ENCODE measurements around the gene WASHC3.
"Not testable (repeated sequence)": the region's sequence is repeated elsewhere in the genome, so short reads cannot be mapped to it uniquely, and the experiment has no call there.

WASHC3 gene

GRCh38 chr12:102061560-102062418, at the start of gene WASHC3:
Gene WASHC3, minus strand, starts transcription at chr12:102061991. Its CDS starts 29 bp downstream, at chr12:102061962.
- Mint-ChIP-seq H3K4me3 (peak within 1 kb of the TSS; percentile 94), H3K36me3 (ENCODE audit: low read depth) (peaks cover 41% of the 10 kb centered on the region), H3K4me1 (ENCODE audit: low read depth) (peaks cover 39% of the 10 kb centered on the region), H3K27ac (peak within 1 kb of the TSS; percentile 98), H3K27me3 (peaks cover 4% of the 10 kb centered on the region), H3K9me3 (no peaks in the 10 kb centered on the region)
- DNase-seq: peak; percentile 95

GRCh38 chr12:102110782-102111181, 49.0 kb upstream of the WASHC3 start:
- no peak for DNase-seq
- Mint-ChIP-seq H3K4me3 (no peak overlapping the region), H3K36me3 (ENCODE audit: low read depth) (peaks cover 94% of the 10 kb centered on the region), H3K27me3 (no peaks in the 10 kb centered on the region), H3K9me3 (peaks cover 5% of the 10 kb centered on the region), H3K4me1 (ENCODE audit: low read depth) (peaks cover 2% of the 10 kb centered on the region), H3K27ac (no peak overlapping the region)

GRCh38 chr12:102107970-102108369, 46.2 kb upstream of the WASHC3 start:
- Mint-ChIP-seq H3K36me3 (ENCODE audit: low read depth) (peaks cover 96% of the 10 kb centered on the region), H3K4me3 (no peak overlapping the region), H3K9me3 (peaks cover 5% of the 10 kb centered on the region), H3K27me3 (no peaks in the 10 kb centered on the region), H3K4me1 (ENCODE audit: low read depth) (no peaks in the 10 kb centered on the region), H3K27ac (no peak overlapping the region)
- DNase-seq: no peak

GRCh38 chr12:102106905-102107304, 45.1 kb upstream of the WASHC3 start:
- H3K27me3 Mint-ChIP-seq: no peaks in the 10 kb centered on the region
- H3K9me3 Mint-ChIP-seq: peaks cover 5% of the 10 kb centered on the region
- H3K27ac Mint-ChIP-seq: no peak overlapping the region
- H3K4me3 Mint-ChIP-seq: no peak overlapping the region
- no peaks in the 10 kb centered on the region for H3K4me1 Mint-ChIP-seq (ENCODE audit: low read depth)
- DNase-seq: no peak
- peaks cover 94% of the 10 kb centered on the region for H3K36me3 Mint-ChIP-seq (ENCODE audit: low read depth)

- DNase-seq: no peak
- H3K36me3 Mint-ChIP-seq (ENCODE audit: low read depth): peaks cover 86% of the 10 kb centered on the region
- no peak overlapping the region for H3K4me3 Mint-ChIP-seq
- peaks cover 7% of the 10 kb centered on the region for H3K4me1 Mint-ChIP-seq (ENCODE audit: low read depth)
- no peak overlapping the region for H3K27ac Mint-ChIP-seq
- H3K27me3 Mint-ChIP-seq: no peaks in the 10 kb centered on the region
- H3K9me3 Mint-ChIP-seq: no peaks in the 10 kb centered on the region
Observed at GRCh38 chr12:102096855-102097254, 35.1 kb upstream of the WASHC3 start.

GRCh38 chr12:102095677-102096263, 34.0 kb upstream of the WASHC3 start:
- no peaks in the 10 kb centered on the region for H3K27me3 Mint-ChIP-seq
- no peaks in the 10 kb centered on the region for H3K9me3 Mint-ChIP-seq
- peaks cover 7% of the 10 kb centered on the region for H3K4me1 Mint-ChIP-seq (ENCODE audit: low read depth)
- no peak overlapping the region for H3K27ac Mint-ChIP-seq
- peaks cover 83% of the 10 kb centered on the region for H3K36me3 Mint-ChIP-seq (ENCODE audit: low read depth)
- DNase-seq: no peak
- H3K4me3 Mint-ChIP-seq: no peak overlapping the region

- Mint-ChIP-seq H3K9me3 (no peaks in the 10 kb centered on the region), H3K4me1 (ENCODE audit: low read depth) (peaks cover 7% of the 10 kb centered on the region), H3K27me3 (no peaks in the 10 kb centered on the region), H3K4me3 (no peak overlapping the region), H3K27ac (no peak overlapping the region), H3K36me3 (ENCODE audit: low read depth) (peaks cover 83% of the 10 kb centered on the region)
- no peak for DNase-seq
Observed at GRCh38 chr12:102093319-102093718, 31.5 kb upstream of the WASHC3 start.

GRCh38 chr12:102089228-102089835, 27.5 kb upstream of the WASHC3 start:
- peaks cover 73% of the 10 kb centered on the region for H3K36me3 Mint-ChIP-seq (ENCODE audit: low read depth)
- not testable (repeated sequence) for H3K4me1 Mint-ChIP-seq (ENCODE audit: low read depth); H3K27me3 Mint-ChIP-seq; H3K27ac Mint-ChIP-seq; DNase-seq; H3K9me3 Mint-ChIP-seq; H3K4me3 Mint-ChIP-seq

- no peak overlapping the region for H3K4me3 Mint-ChIP-seq
- H3K9me3 Mint-ChIP-seq: no peaks in the 10 kb centered on the region
- peaks cover 92% of the 10 kb centered on the region for H3K36me3 Mint-ChIP-seq (ENCODE audit: low read depth)
- DNase-seq: no peak
- peak overlapping the region; percentile 41 for H3K27ac Mint-ChIP-seq
- no peaks in the 10 kb centered on the region for H3K27me3 Mint-ChIP-seq
- no peaks in the 10 kb centered on the region for H3K4me1 Mint-ChIP-seq (ENCODE audit: low read depth)
Observed at GRCh38 chr12:102080842-102081241, 19.1 kb upstream of the WASHC3 start.

GRCh38 chr12:102072092-102072491, 10.3 kb upstream of the WASHC3 start:
- H3K27ac Mint-ChIP-seq; H3K27me3 Mint-ChIP-seq; H3K9me3 Mint-ChIP-seq; DNase-seq; H3K4me3 Mint-ChIP-seq; H3K4me1 Mint-ChIP-seq (ENCODE audit: low read depth): not testable (repeated sequence)
- H3K36me3 Mint-ChIP-seq (ENCODE audit: low read depth): peaks cover 40% of the 10 kb centered on the region

GRCh38 chr12:102069707-102070106, 7.9 kb upstream of the WASHC3 start:
- no peak for DNase-seq

GRCh38 chr12:102067574-102068258, 5.9 kb upstream of the WASHC3 start:
- H3K4me1 Mint-ChIP-seq (ENCODE audit: low read depth): no peaks in the 10 kb centered on the region
- H3K36me3 Mint-ChIP-seq (ENCODE audit: low read depth): no peaks in the 10 kb centered on the region
- peaks cover 4% of the 10 kb centered on the region for H3K27me3 Mint-ChIP-seq
- no peak for DNase-seq
- H3K27ac Mint-ChIP-seq: no peak overlapping the region
- H3K4me3 Mint-ChIP-seq: no peak overlapping the region
- H3K9me3 Mint-ChIP-seq: no peaks in the 10 kb centered on the region

More at GRCh38 chr12:102069707-102070106, 7.9 kb upstream of the WASHC3 start:
- no peak overlapping the region for H3K4me3 Mint-ChIP-seq
- no peaks in the 10 kb centered on the region for H3K4me1 Mint-ChIP-seq (ENCODE audit: low read depth)
- H3K9me3 Mint-ChIP-seq: no peaks in the 10 kb centered on the region
- H3K27ac Mint-ChIP-seq: no peak overlapping the region
- peaks cover 17% of the 10 kb centered on the region for H3K36me3 Mint-ChIP-seq (ENCODE audit: low read depth)
- H3K27me3 Mint-ChIP-seq: no peaks in the 10 kb centered on the region

GRCh38 chr12:102064476-102064875, 2.7 kb upstream of the WASHC3 start:
- H3K4me1 Mint-ChIP-seq (ENCODE audit: low read depth): peaks cover 19% of the 10 kb centered on the region
- H3K27me3 Mint-ChIP-seq: peaks cover 4% of the 10 kb centered on the region
- H3K27ac Mint-ChIP-seq: no peak overlapping the region
- no peak overlapping the region for H3K4me3 Mint-ChIP-seq
- no peak for DNase-seq
- no peaks in the 10 kb centered on the region for H3K9me3 Mint-ChIP-seq
- H3K36me3 Mint-ChIP-seq (ENCODE audit: low read depth): peaks cover 17% of the 10 kb centered on the region

- Mint-ChIP-seq H3K27me3 (peaks cover 4% of the 10 kb centered on the region), H3K4me3 (no peak overlapping the region), H3K9me3 (no peaks in the 10 kb centered on the region), H3K27ac (no peak overlapping the region), H3K36me3 (ENCODE audit: low read depth) (peaks cover 28% of the 10 kb centered on the region), H3K4me1 (ENCODE audit: low read depth) (peaks cover 29% of the 10 kb centered on the region)
- DNase-seq: no peak
Observed at GRCh38 chr12:102063069-102063468, 1.3 kb upstream of the WASHC3 start.

Measured in activated T-cell treated with anti-CD3 and anti-CD28 coated beads, Interleukin-2, amount 50 U/mL, for 24 hours (primary cell).